ENCODE measurements around the gene LSM14A.
"Not testable (repeated sequence)": the region's sequence is repeated elsewhere in the genome, so short reads cannot be mapped to it uniquely, and the experiment has no call there.

Gene LSM14A

DNA sequence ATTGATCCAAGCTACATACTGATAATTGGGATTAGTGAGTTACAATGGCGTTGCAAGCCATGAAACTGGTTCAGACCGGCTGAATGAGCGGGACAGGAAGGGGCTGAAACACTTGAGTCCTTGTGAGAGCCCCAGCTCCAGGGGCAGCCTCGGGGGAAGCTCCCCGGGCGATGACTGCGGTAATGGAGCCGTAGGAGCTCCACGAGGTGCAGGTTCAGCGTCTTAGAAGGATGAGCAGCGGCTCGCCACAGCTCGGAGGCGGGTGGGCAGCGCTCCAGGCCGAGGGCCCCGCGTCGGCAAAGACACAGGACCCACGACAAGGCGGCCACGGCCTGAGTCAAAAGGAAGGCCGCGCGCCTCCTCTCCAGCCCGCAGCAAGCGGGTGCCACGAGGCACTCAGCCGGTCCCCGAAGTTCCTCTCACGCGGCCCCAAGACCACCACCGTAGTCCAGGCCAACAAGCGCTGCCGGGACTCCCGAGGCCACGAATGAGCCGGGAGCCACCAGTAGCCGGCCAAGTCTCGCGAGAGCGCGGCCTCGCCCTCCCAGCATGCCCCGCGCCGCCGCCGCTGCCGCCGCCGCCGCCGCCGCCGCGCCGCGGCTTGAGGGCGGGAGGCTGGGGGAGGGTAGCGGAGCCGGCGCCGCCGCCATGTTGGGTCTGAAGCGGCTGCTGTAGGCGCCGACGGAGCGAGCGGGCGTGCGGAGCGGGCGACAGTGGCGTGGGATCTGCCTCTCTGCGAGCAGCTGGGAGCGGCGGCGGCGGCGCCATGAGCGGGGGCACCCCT is at the start of gene LSM14A:
Gene LSM14A (plus strand): TSS at position 628 of the 784 bp plus-strand sequence. CDS start 139 bp downstream, at position 767.
- peak; percentile 74 to 88 for DNase-seq (ENCODE audit: low read depth in 2 of 2)

DNA sequence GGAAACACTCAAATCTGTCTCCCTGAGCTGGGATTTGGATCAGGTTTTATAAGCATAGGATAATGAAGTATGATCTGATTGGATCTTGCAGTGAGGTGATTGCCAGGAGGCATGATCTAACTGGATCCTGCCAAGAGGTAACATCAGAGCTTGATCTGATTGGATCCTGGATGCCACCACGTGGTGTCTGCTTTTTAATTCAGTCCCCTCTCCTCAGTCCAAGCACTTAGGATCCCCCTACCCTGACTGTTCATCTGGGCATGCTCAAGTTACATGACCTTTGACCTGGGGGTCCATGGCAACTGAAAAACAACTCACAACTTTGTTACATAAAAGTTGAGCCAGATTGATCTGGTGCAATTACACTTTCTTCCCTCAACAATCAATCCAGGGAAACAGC is 47.5 kb upstream of the LSM14A start:
- DNase-seq (ENCODE audit: low read depth in 2 of 2) = no peak

DNA sequence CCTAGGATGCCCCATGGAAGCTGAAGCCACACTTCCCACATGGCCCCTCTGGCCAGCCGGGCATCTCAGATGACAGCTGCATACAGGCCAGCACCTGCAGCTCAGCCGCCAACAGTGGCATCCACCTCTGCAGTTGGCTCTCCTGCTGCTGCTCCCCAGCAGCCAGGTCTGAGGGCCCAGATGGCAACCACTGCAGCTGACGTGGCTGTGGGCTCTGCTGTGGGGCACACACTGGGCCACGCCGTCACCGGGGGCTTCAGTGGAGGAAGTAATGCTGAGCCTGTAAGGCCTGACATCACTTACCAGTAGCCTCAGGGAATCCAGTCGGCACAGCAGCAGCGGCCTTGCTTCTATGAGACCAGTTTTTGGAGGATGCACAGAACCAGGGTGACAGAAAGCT is 45.3 kb upstream of the LSM14A start:
- DNase-seq (ENCODE audit: low read depth in 2 of 2) = no peak

DNA sequence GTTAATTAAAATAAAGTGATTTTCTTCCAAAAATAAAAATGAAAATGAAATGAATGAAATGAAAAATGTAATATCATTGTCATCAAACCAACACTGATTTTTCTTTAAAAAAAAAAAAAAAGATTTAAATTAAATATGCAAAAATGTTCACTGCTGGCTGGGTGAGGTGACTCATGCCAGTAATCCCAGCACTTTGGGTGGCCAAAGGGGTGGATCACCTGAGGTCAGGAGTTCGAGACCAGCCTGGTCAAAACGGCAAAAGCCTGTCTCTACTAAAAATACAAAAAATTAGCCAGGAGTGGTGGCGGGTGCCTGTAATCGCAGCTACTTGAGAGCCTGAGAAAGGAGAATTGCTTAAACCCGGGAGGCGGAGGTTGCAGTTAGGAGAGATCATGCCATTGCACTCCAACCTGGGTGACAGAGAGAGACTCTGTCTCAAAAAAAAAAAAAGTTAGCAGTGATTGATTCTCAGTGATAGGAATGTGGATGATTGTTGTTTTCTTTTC is 44.6 kb upstream of the LSM14A start:
- DNase-seq (ENCODE audit: low read depth in 2 of 2) = no peak

DNA sequence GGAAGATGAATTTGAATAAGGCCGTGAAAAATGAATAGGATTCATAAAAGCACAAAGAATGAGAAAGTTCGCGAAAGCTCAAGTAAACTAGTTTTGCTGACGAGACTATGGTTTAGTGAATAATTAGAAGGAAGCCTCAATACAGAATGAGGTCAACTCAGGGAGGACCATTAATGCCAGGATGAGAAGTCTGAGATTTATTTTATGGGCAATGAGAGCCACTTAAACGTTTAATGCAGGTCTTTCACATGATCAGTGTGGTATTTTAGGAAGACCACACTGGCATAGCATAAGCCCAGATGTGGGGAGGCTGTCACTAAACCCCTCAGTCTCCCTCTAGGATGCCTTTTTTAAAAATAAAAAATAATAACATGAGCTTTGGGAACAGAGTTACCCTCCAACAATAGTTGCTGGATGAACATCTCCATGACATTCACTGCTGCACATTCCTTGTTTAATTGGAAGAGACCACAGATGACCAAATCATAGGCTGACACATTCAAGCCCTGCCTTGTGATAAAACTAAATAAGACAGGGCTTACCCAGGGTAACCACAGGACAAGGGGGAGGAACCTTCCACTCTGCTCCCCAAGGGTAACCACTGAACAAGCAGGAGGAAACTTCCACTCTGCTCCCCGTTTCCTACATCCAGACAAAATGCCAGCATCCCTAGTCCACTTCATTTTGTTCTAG is 43.6 kb upstream of the LSM14A start:
- DNase-seq (ENCODE audit: low read depth in 2 of 2) = no peak

DNA sequence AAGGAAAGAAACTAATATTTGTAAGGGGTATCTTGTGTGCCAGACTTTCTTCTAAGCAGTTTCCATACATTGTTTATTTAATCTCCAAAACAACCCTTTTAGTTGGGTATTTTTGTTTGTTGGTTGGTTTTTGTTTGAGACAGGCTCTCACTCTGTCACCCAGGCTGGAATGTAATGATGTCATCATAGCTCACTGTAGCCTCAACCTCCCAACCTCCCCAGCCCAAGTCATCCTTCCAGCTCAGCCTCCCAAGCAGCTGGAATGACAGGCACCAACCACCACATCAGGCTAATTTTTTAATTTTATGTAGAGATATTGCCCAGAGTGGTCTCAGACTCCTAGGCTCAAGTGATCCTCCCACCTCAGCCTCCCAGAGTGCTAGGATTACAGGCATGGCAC is 41.2 kb upstream of the LSM14A start:
- no peak for DNase-seq (ENCODE audit: low read depth in 2 of 2)

DNA sequence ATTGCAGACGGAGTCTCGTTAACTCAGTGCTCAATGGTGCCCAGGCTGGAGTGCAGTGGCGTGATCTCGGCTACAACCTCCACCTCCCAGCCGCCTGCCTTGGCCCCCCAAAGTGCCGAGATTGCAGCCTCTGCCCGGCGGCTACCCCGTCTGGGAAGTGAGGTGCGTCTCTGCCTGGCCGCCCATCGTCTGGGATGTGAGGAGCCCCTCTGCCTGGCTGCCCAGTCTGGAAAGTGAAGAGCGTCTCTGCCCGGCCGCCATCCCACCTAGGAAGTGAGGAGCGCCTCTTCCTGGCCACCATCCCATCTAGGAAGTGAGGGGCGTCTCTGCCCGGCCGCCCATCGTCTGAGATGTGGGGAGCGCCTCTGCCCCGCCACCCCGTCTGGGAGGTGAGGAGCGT is 40.2 kb upstream of the LSM14A start:
- DNase-seq (ENCODE audit: low read depth in 2 of 2) = not testable (repeated sequence)

DNA sequence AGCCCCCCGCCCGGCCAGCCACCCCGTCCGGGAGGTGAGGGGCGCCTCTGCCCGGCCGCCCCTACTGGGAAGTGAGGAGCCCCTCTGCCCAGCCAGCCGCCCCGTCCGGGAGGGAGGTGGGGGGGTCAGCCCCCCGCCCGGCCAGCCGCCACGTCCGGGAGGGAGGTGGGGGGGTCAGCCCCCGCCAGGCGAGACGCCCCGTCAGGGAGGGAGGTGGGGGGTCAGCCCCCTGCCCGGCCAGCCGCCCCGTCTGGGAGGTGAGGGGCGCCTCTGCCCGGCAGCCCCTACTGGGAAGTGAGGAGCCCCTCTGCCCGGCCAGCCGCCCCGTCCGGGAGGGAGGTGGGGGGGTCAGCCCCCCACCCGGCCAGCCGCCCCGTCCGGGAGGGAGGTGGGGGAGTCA is 39.6 kb upstream of the LSM14A start:
- not testable (repeated sequence) for DNase-seq (ENCODE audit: low read depth in 2 of 2)

DNA sequence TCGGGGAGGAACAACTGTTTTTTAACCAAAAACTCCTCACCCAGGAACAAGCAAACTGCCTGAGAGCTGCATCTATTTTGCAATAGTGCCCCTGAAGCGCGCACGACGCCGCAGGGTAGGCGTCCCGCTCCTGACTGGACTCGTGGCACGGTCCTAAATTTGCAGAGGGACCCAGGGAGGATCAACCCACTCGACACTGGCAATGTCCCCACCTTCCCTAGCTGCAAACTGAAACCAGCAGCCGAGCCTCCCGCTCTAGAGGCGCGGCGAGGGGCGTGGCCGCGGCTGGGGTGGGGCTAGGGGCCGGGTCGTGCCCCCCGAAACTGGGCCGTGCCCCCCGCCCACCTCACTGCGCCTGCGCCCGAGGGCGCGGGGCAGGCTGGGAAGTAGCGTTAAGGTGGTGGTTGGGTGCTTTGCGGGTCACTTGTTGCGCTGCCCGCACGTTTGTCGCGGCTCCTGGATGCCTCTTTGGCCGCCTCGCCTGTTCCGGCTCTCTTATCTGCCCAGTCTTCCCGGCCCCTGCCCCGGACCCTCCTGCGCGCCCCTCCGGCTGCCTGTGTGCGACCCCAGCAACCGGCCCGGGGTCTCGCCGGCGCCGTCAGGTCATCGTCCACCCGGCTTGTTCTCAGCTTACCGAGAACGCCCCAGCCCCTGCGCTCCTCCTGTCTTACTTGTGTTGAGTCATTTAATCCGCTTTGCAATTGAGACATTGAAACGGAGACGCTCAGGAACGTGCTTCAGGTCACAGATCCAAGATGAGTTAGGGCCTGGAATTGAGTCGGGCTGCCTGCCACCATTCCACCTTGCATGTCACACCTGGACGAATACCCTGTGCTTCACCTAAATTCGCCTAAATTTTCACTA is 37.9 kb upstream of the LSM14A start:
- peak; percentile 76 to 87 for DNase-seq (ENCODE audit: low read depth in 2 of 2)

DNA sequence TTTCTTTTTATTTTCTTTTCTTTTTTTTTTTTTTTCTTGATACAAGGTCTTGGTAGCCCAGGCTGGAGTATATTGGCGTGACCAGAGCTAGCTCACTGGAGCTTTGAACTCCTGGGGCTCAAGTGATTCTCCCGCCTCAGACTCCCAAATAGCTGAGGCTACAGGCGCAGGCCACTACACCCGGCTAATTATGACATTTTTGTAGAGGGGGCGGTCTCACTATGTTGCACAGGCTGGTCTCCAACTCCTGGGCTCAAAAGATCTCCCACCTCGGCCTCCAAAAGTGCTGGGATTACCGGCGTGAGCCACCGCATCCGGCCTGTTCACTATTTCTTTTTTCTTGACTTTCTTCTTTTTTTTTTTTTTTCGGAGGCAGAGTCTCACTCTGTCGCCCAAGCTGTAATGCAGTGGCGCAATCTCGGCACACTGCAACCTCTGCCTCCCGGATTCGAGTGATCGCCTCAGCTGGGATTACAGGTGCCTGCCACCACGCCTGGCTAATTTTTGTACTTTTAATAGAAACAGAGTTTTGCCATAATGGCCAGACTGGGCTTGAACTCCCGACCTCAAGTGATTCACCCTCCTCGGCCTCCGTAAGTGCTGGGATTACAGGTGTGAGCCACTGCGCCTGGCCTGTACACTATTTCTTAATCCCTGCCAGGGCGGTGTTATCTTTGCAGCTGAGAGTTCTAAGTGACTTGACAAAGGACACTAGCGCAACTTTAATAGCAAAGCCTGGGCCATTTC is 37.1 kb upstream of the LSM14A start:
- no peak for DNase-seq (ENCODE audit: low read depth in 2 of 2)

DNA sequence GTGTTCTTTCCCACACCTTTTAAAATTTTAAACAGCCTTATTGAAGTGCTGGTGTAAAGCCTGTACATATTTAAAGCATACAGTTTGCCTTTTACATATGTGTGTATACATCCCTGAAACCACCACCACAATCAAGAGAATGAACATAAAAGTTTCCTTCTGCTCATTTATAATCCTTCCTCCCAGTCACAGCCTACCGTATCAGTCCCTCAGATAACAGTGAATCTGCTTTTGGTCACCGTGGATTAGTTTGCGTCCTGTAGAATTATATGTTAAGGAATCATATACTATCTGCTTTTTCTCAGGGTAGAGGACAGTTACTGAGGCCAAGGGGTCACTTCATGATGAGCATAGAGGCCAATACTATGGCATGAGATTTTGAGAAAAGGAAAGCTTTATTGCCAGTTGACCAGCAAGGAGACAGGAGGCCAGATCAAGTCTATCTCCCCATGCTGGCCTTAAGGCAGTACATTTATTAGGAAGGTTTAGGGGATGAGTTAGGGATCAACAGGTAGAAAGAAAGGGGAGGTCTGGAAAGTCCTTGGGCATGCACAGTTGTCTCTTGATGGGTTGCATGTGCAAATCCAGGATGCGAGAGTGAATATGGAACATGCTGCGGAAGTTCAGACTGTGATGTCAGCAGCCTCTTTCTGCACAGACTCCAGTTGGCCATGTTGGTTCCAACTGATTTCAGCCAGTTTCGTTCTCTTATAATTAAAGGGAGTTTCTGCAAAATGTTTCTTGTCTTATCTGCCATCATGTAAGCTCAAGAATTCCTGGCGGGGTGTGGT is 36.3 kb upstream of the LSM14A start:
- DNase-seq (ENCODE audit: low read depth in 2 of 2) = no peak

DNA sequence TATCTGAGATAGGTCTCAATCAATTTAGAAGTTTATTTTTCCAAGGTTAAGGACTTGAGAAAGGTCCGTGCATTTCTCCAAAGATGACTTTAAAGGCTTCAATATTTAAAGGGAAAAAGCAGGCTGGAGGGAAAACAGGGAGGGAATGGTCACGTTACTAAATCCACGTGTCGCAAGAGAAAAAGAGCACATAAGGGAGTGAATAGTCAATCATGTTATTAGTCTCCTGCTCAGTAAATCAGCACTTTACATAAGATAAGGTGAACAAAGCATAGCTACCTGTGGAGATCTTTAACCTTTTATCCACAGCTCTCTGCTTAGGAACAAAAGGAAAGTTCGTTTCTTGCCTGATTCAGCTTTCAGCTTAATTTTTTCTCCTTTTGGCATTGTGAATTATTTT is 31.3 kb upstream of the LSM14A start:
- no peak for DNase-seq (ENCODE audit: low read depth in 2 of 2)

DNA sequence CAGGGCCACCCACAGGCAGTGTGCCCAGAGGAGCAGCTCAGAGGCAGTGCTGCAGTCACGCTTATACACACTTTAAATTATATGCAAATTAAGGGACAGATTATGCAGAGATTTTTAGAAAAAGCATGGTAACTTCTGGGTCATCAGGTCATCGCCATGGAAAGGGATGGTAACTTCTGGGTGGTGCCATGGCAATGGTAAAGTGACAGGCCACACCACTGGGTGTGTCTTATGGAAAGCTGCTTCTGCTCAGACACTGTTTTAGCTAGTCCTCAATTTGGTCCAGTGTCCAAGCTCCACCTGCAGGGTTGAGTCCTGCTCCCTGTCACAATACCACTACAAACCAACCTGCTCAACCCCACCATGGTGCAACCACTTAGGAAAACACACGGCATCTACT is 29.9 kb upstream of the LSM14A start:
- DNase-seq (ENCODE audit: low read depth in 2 of 2) = no peak

DNA sequence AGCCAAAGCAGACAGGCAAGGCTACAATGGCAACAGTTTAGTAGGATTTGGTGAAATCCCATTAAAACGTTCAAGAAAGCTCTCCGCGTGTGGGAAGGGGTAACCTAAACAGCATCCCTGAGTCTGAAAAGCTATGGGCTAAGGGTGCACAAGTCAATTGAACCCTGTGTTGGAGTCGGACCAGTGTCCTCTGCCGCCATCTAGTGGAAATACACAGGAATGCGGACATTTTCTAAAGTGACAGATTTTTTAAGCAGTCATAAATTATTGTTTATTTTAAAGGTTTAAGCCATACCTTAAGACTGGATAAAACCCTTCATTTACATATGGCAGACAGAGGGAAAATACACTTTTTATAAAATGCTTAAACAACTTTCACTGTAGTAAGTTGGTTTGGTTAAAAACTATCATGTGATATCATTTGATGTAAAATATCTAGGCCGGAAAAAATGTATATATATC is 26.5 kb upstream of the LSM14A start:
- DNase-seq (ENCODE audit: low read depth in 2 of 2) = peak; percentile 12 to 26

DNA sequence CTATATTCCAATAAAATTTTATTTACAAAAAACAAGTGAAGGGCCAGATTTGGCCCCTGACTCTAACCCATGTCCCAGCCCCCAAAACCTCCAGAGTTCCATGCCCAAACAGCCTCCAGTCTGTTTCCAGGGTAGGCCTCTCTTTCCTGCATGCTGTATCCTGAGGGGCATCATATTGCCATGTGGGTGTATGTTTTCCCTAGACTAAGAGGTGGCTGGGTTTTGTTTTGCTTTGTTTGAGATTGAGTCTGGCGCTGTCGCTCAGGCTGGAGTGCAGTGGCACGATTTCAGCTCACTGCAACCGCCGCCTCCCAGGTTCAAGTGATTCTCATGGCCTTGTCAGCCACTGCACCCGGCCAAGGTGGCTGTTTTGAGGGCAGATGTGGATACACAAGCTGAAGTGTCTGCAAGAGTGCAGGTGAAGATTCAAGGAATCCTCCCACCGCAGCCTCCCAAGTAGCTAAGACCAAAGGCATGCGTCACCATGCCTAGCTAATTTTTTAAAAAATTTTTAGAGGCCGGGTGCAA is 23.6 kb upstream of the LSM14A start:
- no peak for DNase-seq (ENCODE audit: low read depth in 2 of 2)

DNA sequence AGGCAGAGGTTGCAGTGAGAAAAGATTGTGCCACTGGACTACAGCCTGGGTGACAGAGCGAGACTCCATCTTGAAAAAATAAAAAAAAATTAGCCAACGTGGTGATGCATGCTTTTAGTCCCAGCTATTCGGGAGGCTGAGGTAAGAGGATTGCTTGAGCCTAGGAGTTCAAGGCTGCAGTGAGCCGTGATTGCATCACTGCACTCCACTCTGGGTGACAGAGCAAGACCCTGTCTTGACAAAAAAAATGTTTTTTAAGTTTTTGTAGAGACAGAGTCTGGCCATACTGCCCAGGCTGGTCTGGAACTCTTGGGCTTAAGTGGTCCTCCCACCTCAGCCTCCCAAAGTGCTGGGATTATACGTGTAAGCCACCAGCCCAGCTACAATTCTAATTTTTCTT is 22.4 kb upstream of the LSM14A start:
- no peak for DNase-seq (ENCODE audit: low read depth in 2 of 2)

DNA sequence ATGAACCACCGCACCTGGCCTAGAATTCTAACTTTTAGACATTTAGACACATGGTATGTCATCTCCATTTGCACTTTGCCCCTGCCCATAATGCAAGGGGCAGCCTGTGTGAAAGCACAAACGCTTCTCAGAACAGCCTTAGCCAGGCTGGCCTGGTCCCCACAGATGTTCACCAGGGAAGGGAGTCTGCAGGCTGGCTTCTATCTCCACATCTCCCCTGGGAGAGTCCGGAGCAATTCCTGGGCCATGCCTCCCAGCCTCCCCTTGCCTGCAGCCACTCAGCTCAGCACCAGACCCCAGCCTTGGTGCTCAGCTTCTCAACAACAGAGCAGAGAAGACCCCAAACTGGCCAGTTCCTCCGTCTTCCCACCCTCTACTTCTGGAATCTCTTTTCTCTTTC is 21.7 kb upstream of the LSM14A start:
- no peak for DNase-seq (ENCODE audit: low read depth in 2 of 2)

DNA sequence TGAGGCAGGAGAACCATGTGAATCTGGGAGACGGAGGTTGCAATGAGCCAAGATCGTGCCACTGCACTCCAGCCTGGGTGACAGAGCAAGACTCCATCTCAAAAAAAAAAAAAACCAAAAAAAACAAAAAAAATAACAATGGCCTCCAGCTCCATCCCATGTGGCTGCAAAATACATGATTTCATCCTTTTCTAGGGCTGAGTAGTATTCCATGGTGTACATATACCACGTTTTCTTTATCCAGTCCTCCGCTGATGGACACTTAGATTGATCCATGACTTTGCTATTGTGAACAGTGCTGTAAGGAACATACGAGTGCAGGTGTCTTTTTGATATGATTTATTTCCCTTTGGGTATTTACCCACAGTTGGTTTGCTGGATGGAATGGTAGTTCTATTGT is 20.9 kb upstream of the LSM14A start:
- no peak for DNase-seq (ENCODE audit: low read depth in 2 of 2)

DNA sequence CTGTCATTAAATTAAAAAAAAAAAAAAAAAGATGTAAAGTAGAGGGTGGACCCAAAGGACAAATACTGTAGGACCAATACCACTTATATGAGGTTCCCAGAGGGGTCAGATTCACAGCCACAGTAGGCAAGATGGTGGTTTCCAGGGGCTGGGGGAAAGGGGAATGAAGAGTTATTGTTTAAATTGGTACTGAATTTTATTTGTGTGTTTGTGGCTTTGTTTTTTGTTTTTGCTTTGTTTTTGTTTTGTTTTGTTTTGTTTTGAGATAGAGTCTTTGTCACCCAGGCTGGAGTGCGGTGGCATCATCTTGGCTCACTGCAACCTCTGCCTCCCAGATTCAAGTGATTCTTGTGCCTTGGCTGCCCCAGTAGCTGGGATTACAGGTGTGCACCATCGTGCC is 17.9 kb upstream of the LSM14A start:
- no peak for DNase-seq (ENCODE audit: low read depth in 2 of 2)

DNA sequence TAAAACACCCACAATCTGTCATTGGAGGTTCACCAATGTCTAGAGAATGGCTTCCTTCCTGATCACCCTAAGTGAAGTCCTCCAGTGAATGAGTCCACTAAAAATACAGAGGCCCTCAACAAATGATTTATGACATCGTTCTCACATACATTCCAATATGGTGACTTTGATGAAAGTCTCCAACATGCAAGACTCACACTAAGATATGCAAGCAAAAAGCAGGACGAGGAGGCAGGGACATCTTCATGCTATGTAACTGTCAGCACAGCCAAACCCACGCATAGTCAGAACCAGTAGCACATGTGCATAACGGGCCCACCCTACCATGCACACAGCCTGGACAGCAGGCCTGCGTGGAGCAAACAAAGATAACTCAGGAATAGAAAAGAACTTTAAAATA is 16.6 kb upstream of the LSM14A start:
- DNase-seq (ENCODE audit: low read depth in 2 of 2) = no peak

Measured in stimulated activated CD8-positive, alpha-beta memory T cell treated with anti-CD3 and anti-CD28 coated beads, Interleukin-7, amount 100 ng/mL, for 4 hours (primary cell).